Mesenteric fat pad (tissue), 1 donor: ENCODE measurements around the gene NUDT4B. TPM values are rescaled to one million over a fixed set of nuclear protein-coding genes. Genes with fewer than 3 reads are reported as not detected.
"Not testable (repeated sequence)": the region's sequence is repeated elsewhere in the genome, so short reads cannot be mapped to it uniquely, and the experiment has no call there.

Experiments used
- DNase-seq: peaks from one replicate; pipeline ENCODE4 v3.0.0-alpha.2; 2020; ENCODE audit warnings: low spot score
- total RNA-seq: library from RNA; stranded (reverse); fragmentation: NEBNext Ultra II Directional; extraction: Animal tissue kit (Norgen Biotek cat#: 25700); gene quantifications from one replicate; pipeline ENCODE4 v1.2.1, GENCODE V29; 2021
- donor health status: DM: yes; HTN: yes; CAD: no.

The NUDT4B gene
- total RNA-seq, 1 donor from 2014 or later = 0.74 TPM

- not testable (repeated sequence) for DNase-seq
Measured at GRCh38 chr1:148735538-148735937, 13.0 kb upstream of the NUDT4B start.

DNA sequence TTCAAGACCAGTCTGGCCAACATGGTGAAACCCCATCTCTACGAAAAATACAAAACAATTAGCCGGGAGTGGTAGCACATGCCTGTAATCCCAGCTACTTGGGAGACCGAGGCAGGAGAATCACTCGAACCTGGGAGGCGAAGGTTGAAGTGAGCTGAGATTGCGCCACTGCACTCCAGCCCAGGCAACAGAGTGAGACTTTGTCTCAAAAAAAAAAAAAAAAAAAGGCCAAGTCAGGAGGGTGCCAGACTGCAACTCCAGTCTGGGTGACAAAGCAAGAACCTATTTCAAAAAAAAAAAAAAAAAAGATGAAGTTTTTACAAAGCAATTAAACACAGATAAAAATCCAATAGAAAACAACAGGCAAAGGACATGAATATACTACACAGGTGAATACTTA lies 9.9 kb upstream of the NUDT4B start:
- DNase-seq = not testable (repeated sequence)

DNA sequence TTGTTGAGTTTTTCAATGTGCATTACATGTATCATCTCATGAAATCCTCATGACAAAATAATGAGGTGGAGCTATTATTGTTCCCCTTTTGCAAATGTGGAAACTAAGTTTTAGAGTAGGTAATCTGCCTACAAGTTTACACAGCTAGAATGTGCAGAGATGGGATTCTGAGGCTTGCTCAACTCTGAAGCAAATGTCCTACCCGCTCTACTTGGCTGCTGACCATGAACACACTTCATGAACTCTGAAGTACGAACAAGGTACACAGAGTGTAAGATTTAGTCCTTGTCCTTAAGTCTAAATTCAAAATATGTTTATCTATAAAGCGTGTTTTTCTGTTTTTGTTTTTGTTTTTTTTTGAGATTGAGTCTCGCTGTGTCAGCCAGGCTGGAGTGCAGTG lies 5.4 kb upstream of the NUDT4B start:
- DNase-seq = not testable (repeated sequence)

- not testable (repeated sequence) for DNase-seq
Measured at GRCh38 chr1:148743726-148744720, 4.6 kb upstream of the NUDT4B start.

GRCh38 chr1:148749335-148749681 lies 734 bp downstream of the NUDT4B start:
- DNase-seq = not testable (repeated sequence)

DNA sequence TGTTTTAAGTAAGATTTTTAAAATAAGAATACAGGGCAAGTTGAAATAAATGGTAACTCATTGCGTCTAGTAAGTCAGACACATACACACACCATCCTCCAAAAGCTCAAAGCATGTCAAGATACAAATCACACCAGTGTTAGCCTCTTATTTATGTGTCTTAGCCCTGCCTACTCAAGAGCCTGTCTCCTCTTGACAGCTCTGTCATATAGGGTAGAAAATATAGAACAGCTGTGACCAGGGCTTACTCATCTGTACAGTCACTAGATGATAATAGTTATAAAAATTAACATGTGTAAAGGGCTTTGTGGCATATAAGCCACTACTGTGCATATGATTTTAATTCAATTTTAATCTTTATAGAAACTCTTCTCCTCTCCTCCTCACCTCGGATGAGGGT lies 7.7 kb downstream of the NUDT4B start:
- DNase-seq = not testable (repeated sequence)

GRCh38 chr1:148757446-148757845 lies 8.9 kb downstream of the NUDT4B start:
- not testable (repeated sequence) for DNase-seq

DNA sequence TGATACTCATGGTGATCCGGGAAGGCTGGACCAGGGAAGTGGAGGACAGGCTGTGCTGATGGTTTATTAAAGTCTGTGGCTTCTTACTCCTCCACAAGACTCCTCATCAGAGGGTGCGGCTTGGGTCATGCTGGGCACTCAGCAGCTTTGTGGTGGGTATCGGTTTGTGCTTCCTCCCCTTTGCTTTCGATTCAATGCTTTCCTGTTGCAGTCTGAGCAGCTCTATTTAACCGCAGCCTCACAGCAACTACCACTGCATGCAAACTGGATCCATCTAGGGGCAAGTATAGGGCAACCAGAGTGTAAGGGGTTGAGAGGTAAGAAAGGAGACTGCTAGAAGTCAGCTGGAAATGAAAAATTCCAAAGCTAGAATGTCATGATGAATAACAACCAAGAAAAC lies 9.8 kb downstream of the NUDT4B start:
- DNase-seq = not testable (repeated sequence)

GRCh38 chr1:148758925-148759324 lies 10.4 kb downstream of the NUDT4B start:
- not testable (repeated sequence) for DNase-seq

- DNase-seq = peak; percentile 9
Measured at GRCh38 chr1:148759749-148760148, 11.2 kb downstream of the NUDT4B start.

- DNase-seq = not testable (repeated sequence)
Measured at GRCh38 chr1:148760206-148760605, 11.6 kb downstream of the NUDT4B start.

DNA sequence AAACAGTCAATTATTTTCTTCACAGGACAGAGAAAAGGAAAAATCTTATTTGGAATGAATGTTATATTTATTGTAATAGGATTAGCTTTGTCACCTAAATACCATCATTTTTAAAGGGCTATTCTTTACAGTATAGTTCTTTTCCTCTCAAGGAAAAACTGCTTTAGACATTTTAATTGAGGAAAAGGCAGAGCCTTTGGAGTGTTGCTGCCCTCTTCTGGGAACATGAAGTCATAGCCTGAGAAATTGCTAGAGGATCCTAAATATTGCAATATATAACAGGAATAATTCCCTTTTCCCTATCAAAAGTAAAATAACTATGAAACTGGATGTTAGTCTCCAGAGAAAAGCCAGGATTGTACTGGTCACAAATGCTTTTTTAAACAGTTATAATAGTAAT lies 12.8 kb downstream of the NUDT4B start:
- not testable (repeated sequence) for DNase-seq

DNA sequence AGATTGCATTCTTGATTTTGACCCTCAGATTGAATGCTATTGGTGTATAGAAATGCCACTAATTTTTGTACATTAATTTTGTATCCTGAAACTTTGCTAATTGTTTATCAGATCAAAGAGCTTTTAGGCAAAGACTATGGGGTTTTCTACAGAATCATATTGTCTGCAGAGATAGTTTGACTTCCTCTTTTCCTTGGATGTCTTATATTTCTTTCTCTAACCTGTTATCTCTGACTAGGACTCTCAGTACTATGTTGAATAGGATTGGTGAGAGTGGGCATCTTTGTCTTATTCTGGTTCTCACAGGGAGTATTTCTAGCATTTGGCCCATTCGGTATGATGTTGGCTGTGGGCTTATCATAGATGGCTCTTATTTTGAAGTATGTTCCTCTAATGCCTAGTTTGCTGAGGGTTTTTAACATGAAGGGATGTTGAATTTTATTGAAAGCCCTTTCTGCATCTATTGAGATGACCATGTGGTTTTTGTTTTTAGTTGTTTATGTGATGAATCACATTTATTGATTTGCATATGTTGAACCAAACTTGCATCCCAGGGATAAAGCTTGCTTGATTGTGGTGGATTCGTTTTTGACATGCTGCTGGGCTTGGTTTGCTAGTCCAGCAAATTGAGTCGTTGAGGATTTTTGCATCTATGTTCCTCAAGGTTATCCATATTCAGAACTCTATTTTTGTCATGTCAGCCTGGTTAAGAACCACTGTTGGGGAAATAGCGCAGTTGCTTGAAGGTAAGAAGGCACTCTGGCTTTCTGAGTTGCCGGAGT lies 16.9 kb downstream of the NUDT4B start:
- DNase-seq = not testable (repeated sequence)

DNA sequence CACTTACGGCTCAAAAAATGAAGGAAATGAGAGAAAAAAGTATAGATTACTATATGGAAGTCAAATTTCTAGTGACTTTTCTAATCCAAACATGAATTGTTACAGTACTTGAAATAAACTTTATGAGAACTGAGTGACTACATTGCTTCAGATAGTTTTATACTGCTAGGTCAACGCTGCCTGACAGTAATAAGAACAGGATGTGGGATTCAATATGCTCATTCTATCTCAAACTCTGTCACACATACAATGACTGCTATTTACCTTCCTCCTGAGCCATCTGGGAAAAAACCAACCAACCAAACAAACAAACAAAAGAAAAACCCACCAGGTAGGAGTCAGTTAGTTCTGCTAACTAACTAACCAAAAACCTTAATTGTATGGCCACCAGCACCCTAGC lies 20.0 kb downstream of the NUDT4B start:
- not testable (repeated sequence) for DNase-seq

- DNase-seq = not testable (repeated sequence)
Measured at GRCh38 chr1:148769495-148769894, 20.9 kb downstream of the NUDT4B start.

DNA sequence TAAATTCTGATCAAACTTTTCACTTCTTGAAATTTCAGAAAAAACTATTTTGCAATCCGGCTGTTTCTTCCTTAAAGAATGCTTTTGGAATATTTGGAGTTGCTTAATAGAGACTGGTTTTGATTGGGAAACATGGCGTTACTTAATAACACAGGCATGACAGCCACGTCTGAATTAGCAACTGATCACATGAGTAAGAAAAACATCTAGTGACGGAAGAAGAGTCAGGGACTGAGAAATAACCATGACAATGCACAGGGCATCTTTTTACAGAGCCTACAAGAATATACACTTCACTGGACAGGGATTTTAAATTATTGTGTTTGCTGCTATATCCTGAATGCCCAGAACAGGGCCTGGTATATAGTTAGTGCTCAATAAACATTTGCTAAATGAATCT lies 25.1 kb downstream of the NUDT4B start:
- not testable (repeated sequence) for DNase-seq

DNA sequence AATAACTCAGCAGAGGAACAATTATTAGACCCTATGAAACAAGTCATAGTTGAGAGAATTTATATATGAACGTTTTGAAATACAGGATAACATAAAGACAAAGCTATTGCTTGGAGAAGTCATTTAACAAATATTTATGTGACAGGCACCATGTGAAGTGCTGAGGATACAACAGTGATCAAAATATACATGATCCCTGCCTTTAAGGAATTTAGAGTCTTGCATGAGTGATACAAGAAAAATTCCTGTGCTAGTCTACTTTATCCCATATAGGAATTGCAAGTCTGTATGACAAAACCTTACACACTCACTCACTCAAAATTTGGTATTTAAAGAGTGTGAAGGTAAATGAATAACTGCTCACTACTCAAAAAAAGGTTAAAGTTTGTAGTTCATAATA lies 25.5 kb downstream of the NUDT4B start:
- not testable (repeated sequence) for DNase-seq

- DNase-seq = not testable (repeated sequence)
Measured at GRCh38 chr1:148775263-148775662, 26.7 kb downstream of the NUDT4B start.

DNA sequence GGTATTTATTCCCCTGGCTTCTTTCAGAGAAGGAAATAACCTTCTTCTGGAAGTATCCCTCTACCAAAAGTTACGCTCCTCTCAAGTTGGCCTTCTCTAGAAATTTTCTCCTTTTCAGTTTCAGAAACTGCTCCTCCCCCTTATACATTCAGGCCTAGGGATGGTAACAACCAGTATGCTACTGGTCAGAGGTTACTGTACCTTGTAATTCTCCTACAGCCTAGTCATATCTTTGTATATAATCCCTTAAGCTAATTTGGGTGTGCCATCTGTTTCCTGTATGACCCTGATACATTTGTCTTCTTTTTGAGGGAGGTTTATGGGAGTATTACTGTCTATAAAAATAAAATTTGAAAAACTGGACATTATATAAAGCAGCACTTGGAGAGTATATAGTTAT lies 29.1 kb downstream of the NUDT4B start:
- DNase-seq = not testable (repeated sequence)

GRCh38 chr1:148780404-148780803 lies 31.8 kb downstream of the NUDT4B start:
- DNase-seq = not testable (repeated sequence)

DNA sequence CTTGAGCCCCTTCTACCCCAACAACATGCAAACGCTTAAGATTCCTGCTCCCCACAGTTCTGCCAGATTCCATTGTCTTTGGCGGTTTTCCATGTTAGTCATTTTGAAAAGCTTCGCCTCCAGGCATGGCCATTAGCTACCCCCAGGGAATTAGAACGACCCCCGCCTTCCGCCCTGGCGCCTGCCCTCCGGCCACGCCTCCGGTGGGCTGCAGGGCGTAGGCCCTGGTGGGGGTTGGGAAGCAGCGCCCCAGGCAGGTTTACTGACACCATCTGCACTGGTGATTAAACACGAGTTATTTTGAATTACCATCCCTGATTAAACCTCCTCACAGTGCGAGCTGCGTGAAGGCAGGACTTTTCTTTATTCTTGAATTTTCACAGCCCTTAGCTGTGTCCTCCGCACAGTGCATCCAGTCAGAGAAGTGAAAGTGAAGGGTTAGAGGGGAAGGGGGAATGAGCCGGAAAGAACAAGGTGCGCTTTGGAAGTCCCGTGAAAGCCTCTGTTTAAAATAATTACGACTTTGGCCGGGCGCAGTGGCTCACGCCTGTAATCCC lies 43.0 kb downstream of the NUDT4B start:
- not testable (repeated sequence) for DNase-seq
